Measurements from ENCODE around the gene NALF2.
A peak's percentile ranks its signal among the peaks of the same experiment; 100 is the strongest.

NALF2 gene

DNA sequence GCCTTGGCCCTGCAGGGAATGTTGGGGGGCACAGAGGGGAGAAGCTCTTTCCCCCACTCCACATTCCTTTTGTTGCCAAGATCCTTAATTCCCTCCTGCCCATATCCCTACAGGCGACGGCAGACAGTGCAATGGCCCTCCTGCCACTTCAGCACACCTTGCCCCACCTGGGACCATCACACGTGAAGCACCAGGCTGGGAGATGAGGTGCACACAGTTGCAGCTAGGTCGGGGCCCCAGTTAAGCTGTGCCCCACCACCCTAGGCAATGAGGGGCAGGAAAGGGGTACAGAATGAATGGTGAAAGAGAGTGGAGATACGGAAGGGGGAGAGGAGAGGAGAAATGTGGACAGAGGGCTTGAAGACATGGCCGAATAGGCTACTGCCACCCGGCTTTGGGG lies 26.2 kb downstream of the NALF2 start:
- DNase-seq, result no peak

DNA sequence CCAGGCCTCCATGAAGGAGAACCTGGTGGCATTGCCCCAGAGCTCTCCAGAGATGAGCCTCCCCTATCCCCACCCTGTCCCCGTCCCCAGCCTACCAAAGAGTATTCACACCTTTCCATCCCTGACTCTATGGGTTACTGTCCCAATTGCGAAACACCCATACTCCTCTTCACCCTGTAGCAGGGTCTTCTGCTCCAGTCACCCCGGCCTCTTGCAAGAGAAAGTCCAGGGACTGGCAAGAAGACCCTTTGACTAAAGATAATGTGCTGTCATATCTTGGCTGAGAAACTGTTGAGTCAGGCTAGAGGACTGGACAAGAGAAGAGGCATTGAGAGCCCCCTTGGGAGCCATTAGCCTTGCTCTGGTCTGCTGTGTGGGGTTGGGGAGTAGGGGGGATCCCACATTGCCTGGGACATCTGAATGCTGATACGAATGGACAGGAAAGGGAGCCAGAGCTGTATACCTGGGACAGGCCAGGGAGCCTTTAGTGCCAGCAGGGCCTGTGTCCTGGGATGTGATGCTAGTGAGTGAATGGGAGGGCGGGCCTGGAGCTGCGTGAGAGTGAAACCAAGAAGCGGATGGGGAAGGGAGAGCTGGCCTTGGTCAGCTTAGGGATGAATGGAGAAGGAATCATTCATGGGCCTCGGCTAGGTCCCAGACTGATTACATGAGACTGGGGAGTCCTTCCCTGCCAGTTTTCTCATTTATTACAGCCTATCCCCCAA lies 27.1 kb downstream of the NALF2 start:
- no peak for DNase-seq

DNA sequence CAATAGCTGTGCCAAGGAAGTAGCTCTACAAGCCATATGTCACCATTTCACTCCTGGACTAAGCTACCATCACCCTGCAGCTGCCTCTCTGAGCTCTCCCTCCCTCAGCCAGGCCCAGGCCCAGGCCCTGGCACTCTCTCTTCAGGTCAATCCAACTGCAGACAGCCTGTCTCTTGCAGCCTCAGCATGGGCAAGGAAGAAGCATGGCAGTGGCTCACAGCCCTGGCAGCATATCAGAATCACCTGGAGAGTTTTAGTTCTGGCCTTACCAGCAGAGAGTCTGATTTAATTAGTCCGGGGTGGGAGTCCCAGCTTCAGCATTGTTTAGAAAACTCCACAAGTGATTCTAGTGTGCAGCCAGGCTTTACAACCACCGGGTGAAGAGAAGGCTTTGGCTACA lies 31.5 kb downstream of the NALF2 start:
- DNase-seq, result peak; percentile 86

DNA sequence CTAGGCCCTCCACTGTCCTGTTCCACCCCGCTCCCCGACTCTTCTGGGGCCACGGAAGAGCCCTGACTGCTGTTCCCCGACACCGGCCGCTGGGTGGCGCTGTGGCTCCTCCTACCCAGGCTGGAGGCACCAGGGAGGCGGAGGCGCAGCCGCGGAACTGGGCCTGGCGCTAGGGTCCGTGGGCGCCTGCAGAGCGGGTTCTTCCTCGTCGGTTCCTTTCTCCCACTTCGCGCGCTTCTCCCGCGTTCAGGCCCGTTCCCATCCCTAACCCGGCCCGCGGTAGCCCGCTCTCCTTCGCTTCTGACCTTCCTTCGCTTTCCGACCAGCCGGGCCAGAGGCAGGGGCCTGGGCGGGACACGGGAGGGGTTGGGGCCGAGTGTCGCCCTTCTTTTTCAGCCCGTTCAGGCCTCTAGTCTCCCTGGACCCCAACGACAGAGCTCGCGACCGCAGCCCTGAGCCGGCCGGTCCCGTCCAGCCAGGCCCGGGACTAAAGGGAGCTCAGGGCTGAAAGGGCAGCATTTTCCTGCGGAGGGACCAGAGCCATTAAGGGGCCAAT lies 34.3 kb downstream of the NALF2 start:
- no peak for DNase-seq

DNA sequence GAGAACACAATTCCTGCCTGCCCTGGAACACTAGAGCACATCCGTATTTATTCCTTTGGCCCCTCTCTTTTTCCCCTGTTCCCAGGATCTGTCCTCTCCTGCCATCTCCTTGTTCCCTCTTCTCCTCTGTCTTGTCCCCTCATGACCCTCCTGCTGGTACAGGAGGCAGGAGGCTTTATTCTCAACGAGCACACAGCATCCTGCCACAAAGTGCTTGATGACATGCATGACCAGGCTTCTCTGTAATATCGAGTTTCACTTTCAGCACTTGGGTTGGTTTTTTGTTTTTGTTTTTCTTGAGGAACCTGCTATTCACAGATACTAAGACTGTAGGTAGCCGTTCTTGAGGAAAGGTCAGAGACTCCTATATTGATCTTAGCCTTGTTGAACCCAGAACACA lies 35.3 kb downstream of the NALF2 start:
- DNase-seq, result no peak

DNA sequence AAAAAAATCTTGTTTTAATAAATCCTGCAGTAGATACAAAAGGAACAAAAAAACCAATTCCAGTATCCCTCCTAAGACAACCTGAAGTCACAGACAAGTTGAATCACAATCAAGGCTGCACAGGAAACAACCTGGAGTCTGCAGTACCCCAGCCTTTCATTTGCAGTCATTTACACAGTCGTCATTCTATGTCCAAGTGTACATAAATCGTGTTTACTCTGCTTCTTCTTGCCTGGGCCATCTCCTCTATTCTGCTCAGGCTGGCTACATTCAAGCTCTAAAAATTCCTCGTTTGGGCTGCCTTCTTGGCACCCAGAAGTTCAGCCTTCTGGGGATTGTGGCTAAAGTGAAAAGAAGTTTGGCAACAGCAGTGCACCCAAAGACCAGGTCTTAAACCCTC lies 37.8 kb downstream of the NALF2 start:
- no peak for DNase-seq

DNA sequence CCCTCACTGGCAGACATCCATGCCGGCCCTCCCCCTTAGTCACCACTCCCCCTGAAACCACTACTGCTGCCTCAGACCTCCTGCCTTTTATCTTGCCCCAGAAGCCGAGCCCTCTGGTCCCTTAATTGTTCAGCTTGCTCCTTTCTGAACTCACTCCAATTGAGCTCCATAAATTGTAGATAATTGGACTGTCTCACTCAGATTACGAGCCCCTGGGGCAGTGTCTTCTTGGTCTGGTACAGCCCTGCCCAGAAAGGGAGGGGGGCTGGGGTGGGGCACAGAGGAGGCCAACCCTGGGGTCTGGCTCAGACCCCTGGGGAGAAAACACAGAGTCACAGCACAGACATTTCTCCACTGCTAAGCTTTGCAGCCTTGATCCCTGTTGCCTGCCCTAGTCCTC lies 39.4 kb downstream of the NALF2 start:
- no peak for DNase-seq

DNA sequence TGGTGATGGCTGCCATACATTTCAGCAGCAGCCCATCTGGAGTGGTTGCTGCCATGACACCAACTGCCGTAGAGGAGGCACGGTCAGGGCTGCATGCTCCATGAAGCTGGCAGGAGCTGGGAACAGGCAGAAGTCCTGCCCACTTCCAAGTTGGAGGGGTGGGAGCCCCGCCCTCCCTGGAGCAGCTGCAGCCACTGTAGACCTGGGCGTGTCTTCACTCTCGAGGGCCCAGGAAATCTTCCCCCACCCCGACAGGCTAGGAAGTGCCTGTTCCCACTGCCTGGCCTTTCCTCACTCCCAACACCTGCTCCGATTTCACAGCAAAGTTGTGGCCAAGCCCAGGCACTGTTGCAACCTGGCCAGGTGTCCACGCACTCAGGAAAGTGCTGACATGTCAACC lies 42.3 kb downstream of the NALF2 start:
- no peak for DNase-seq

DNA sequence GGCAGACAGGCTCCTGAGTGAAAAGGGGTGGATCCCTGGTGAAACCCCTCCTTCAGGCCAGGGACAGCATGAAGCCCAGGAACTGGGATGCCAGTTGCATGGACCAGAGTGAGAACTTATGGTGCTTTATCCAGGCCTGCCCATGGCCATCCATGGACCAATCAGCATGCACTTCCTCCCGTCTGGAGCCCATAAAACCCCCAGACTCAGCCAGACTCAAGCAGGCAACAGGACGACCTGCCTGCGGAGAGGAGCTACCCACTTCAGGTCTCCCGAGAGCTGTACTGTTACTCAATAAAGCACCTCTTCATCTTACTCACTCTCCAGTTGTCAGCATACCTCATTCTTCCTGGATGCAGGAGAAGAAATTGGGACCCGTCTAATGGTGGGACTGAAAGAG lies 42.9 kb downstream of the NALF2 start:
- no peak for DNase-seq

DNA sequence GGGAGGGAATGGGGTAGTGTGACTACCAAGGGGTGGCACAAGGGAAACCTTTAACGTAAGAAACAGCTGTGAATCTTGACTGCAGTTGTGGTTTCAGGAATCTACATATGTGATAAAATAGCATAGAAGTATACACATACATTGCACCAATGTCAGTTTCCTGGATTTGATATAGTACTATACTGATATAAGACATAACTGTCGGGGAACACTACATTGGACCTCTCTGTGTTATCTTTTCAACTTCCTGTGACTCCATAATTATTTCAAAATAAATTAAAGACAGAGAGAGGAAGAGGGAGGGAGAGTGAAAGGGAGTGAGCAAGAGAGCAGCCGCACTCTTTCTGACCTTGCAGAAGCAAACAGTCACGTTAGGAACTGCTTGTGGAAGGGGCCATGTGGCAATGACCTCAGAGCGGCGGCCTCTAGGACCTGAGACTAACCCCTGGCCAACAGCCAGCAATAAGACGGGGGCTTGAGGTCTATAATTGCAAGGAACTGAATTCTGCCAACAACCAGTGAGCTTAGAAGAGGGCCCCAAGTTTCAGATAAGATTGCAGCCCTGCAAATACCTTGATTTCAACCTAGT lies 47.4 kb downstream of the NALF2 start:
- no peak for DNase-seq

DNA sequence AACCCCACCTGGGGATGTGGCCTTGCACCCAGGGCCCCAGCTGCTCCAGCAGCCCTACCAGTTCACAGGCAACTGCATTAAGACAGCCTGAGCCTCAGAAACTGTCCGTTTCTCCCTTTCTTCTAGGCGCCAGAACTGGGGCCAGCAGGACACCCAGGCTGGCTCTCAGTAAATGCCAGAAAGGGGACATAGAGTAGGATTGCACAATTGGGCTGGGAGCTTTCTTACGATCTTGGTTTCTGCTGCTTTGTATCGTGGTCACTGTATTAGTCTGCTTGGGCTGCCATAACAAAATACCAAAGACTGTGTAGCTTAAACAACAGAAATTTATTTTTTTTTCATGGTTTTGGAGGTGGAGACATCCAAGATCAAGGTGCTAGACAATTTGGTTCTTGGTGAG lies 48.4 kb downstream of the NALF2 start:
- no peak for DNase-seq

Measured in NCI-H1092 (cell line).